Measurements from ENCODE around the gene LIMK1.
"Not testable (repeated sequence)": the region's sequence is repeated elsewhere in the genome, so short reads cannot be mapped to it uniquely, and the experiment has no call there.

The LIMK1 gene

GRCh38 chr7:74153736-74154135 is 70.1 kb downstream of the LIMK1 start:
- no peak for DNase-seq
- intact Hi-C loops (cut with DNase I): no loop called here

- DNase-seq: no peak
- intact Hi-C loops (cut with DNase I): no loop called here
These were observed 72.3 kb downstream of the LIMK1 start for GRCh38 chr7:74155810-74156395.

GRCh38 chr7:74157605-74158004 is 74.0 kb downstream of the LIMK1 start:
- DNase-seq: no peak
- intact Hi-C loops (cut with DNase I): no loop called here

- DNase-seq: peak in 1 of 42 donors; percentile 15
- intact Hi-C loops (cut with DNase I): no loop called here
These were observed 81.4 kb downstream of the LIMK1 start for GRCh38 chr7:74164985-74165456.

GRCh38 chr7:74165867-74166593 is 82.4 kb downstream of the LIMK1 start:
- no peak for DNase-seq
- intact Hi-C loops (cut with DNase I): no loop called here

- DNase-seq; intact Hi-C loops (cut with DNase I): not testable (repeated sequence)
These were observed 83.7 kb downstream of the LIMK1 start for GRCh38 chr7:74167324-74167723.
